Muscle of leg (tissue), 11 donors: ENCODE results near the gene SLC4A8. TPM values are rescaled to one million over a fixed set of nuclear protein-coding genes. Genes with fewer than 3 reads are reported as not detected.

ENCODE experiments used
- DNase-seq: peaks from one replicate; pipeline ENCODE4 v3.0.0; 2013
- H3K27ac ChIP-seq: one replicate; pipeline ENCODE4 v1.5.1; 2013; ENCODE audit warnings: mild to moderate bottlenecking, low read length, control low read depth
- H3K27me3 ChIP-seq: one replicate; pipeline ENCODE4 v1.6.1; 2013; ENCODE audit warnings: low read length; ENCODE audit not compliant: control insufficient read depth, insufficient read depth
- H3K36me3 ChIP-seq: one replicate; pipeline ENCODE4 v1.6.1; 2013; ENCODE audit warnings: low read length; ENCODE audit not compliant: control insufficient read depth, insufficient read depth
- H3K4me1 ChIP-seq: one replicate; pipeline ENCODE4 v1.6.1; 2013; ENCODE audit warnings: low read length; ENCODE audit not compliant: control insufficient read depth, insufficient read depth
- H3K4me3 ChIP-seq: one replicate; pipeline ENCODE4 v1.5.1; 2013; ENCODE audit warnings: low read length, control low read depth
- H3K9me3 ChIP-seq: replicated peaks from 2 replicates; pipeline ENCODE4 v1.6.1; 2013; ENCODE audit warnings: low read depth, low read length; ENCODE audit not compliant: control insufficient read depth
- WGBS: methylation state at CpG from one replicate; pipeline ENCODE4 v1.1.5; 2013; ENCODE audit warnings: missing lambda C conversion rate; ENCODE audit not compliant: insufficient coverage; 5-methylcytosine and 5-hydroxymethylcytosine counted together
- polyA plus RNA-seq, 8 donors: library from polyadenylated mRNA; unstranded; fragments of 120-200 nt; gene quantifications; one replicate each; pipeline versions ENCODE4 v1.2.1 to v1.2.3, GENCODE V29; 2013; ENCODE audit warnings: inconsistent platforms in 1 of 8, low replicate concordance in 1 of 8; ENCODE audit not compliant: insufficient read length in 8 of 8, insufficient read depth in 1 of 8
- total RNA-seq: library from RNA; stranded (reverse); fragments of 120-200 nt; gene quantifications from one replicate; pipeline ENCODE4 v1.2.4, GENCODE V29; 2013

The SLC4A8 gene
- total and polyA plus RNA-seq, 9 donors = 0.80 to 1.2 (median 0.98) TPM

DNA sequence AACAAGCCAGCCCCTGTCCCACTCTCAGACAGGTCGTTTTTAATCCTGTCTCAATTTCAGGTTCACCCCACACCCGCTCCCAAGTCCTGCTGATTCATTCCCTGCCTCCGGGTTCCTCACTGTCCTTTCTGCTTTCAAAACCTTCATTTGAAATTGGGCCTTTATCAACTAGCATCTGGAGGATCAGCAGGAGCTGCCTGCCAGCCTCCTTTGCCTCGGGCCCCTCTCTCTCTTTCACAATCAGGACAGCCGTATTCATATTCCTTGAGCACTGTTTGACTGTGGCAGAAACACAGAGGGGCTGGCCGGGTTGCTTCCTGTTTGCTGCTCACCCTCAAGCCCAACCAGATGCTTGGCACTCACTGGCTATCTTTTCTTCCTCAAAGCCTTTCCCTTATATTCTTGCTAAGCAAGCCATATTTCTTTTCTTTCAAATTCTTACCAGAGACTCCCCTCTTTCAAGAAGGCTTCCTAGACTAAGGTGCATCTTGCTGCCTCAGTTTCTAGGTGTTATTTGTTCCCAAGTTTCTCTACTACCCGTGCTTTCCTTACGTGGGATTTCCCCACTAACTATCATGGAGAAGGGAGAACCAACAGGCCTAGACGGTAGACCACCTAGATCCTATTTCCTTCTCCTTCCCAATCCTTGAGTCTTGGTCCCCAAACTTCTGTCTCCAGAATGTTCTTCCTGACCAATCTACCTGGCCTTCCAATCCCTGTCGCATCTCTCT is 36.4 kb upstream of the SLC4A8 start:
- 18% methylated on average over 6 of the region's 10 CpGs for WGBS
- no peak overlapping the region for H3K27ac ChIP-seq
- DNase-seq = peak; percentile 51

GRCh38 chr12:51388846-51389245 is 35.8 kb upstream of the SLC4A8 start:
- WGBS = 97% methylated on average over 5 of the region's 5 CpGs
- no peaks in the 10 kb centered on the region for H3K36me3 ChIP-seq
- peaks cover 46% of the 10 kb centered on the region for H3K27me3 ChIP-seq
- no peak for DNase-seq
- H3K4me3 ChIP-seq = no peak overlapping the region
- H3K27ac ChIP-seq = no peak overlapping the region
- peaks cover 10% of the 10 kb centered on the region for H3K4me1 ChIP-seq
- no peaks in the 10 kb centered on the region for H3K9me3 ChIP-seq

More for the DNA sequence above, 36.4 kb upstream of the SLC4A8 start:
- Histone ChIP-seq H3K36me3 (no peaks in the 10 kb centered on the region), H3K9me3 (no peaks in the 10 kb centered on the region), H3K27me3 (peaks cover 40% of the 10 kb centered on the region), H3K4me3 (no peak overlapping the region), H3K4me1 (peaks cover 10% of the 10 kb centered on the region)

DNA sequence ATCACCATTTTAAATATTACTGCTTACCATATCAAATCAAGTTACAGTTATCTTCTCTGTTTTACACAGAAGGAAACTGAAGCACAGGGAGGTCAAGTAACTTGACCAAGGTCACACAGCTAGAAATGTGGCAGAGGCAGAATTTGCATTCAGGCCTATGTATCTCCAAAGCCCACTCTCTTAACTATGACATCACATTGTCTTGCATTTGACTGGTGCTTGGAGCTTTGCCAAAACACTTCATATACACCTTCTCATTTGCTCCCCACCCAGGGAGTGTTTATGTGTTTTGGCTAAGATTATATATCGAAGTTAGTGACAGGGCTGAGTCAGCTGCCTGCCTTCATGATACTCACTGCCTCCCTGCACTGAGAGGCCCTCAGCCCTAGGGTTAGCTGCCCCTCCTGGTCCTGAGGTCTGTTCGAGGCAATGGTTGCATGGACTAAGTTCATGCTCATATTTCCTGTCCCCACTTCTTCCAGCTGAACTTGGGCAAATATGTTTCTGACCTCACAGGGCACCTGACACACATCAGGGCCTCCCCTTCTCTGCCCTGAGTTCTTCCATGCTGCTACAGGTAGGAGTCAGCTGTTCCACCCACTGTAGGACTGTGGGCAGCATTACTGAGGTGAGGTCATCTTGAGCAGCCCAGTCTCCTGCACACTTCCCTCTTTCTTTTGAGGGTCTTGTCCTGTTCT is 35.2 kb upstream of the SLC4A8 start:
- Histone ChIP-seq H3K4me3 (no peak overlapping the region), H3K27ac (no peak overlapping the region), H3K27me3 (peaks cover 52% of the 10 kb centered on the region), H3K4me1 (peaks cover 10% of the 10 kb centered on the region), H3K36me3 (no peaks in the 10 kb centered on the region), H3K9me3 (no peaks in the 10 kb centered on the region)
- no peak for DNase-seq
- 45% methylated on average over 1 of the region's 2 CpGs for WGBS

DNA sequence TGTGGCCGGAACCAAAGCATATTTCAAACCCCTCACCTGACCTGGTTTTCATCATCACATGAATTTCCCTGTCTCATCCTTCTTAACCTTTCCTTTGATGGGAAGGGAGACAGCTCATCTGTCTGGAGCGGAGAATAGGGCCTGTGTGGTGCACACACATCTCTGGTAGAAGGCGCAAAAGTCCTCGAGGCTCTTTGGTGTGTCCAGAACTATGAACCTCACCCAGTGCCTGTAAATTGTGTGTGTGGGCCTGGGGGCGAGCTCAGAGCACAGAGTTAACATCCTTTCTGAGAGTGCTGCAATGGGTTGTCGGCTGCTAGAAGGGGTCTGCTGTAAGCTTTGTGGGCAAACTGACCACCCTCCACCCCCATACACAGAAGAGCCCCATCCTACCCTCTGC is 34.2 kb upstream of the SLC4A8 start:
- peaks cover 10% of the 10 kb centered on the region for H3K4me1 ChIP-seq
- no peak overlapping the region for H3K27ac ChIP-seq
- WGBS = 83% methylated on average over 3 of the region's 6 CpGs
- H3K4me3 ChIP-seq = no peak overlapping the region
- no peaks in the 10 kb centered on the region for H3K36me3 ChIP-seq
- DNase-seq = no peak
- peaks cover 55% of the 10 kb centered on the region for H3K27me3 ChIP-seq
- H3K9me3 ChIP-seq = no peaks in the 10 kb centered on the region

DNA sequence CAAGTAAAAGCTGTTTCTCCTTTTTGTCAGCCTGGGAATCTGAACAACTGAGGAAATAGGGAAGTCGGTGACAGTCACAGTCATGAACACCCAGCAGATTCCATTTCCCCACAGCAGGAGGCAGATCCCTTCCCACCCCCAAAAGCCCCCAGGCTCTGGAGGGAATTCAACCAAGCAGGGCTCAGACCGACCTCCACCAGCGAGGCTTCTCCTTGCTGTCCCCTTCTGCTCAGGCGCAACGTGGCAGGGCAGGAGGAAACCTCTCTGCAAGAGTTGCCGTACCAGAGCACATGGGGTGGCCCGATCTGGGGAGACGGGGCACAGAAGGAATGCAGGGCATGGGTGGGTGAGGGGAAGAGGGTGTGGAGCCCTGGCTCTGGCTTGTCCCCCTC is 33.7 kb upstream of the SLC4A8 start:
- Histone ChIP-seq H3K27ac (no peak overlapping the region), H3K4me3 (peak overlapping the region; percentile 38), H3K36me3 (no peaks in the 10 kb centered on the region), H3K4me1 (peaks cover 10% of the 10 kb centered on the region), H3K27me3 (peaks cover 56% of the 10 kb centered on the region), H3K9me3 (no peaks in the 10 kb centered on the region)
- no CpG with 5 or more reads among the region's 8 CpGs for WGBS
- DNase-seq = peak; percentile 38

DNA sequence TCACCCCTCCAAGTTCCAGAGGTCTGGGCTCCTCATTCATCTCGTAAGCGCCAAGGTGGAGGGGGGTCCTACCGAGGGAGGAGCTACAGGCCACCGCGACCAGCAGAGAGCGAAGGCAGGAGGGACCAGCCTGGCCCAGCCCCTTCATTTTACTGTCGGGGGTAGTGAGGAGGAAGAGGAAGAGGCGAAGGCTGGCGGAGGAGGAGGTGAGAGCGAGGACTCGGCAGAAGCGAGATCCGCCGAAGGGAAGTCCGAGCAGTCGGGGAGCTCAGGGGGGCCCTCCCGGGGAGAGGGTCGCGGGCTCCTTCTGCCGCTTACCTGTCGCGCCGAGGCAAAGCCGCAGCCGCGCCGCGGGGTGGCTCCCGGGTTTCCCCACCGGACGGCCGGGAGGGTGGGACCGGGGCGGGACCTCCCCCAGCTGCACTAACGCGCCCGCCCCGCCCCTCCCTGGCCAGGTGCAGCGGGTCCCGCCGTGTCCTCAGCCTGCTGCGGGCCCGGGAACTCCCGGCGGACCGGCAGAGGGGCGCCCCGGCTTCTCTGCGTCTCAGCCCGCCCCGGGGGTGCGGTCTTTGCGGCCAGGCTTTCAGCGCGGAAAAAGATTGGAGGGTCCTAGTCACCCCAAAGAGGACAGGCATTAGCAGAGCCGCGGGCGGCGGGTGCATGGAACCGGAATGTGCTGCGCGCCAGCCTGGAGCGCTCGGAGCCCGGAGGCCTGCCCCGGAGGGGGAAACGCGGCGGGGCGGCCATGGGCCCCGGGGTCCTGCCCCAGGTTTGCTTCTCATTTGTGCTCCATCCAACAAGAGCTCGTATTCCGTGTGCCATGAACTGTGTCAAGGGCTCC is 33.1 kb upstream of the SLC4A8 start, which contains the start of gene GALNT6:
TSS of gene GALNT6 (minus strand) at position 124 of the 841 bp plus-strand sequence. CDS start 11,625 bp downstream, outside the sequence.
- peaks cover 10% of the 10 kb centered on the region for H3K4me1 ChIP-seq
- under 1% methylated on average over 69 of the region's 73 CpGs for WGBS
- H3K27me3 ChIP-seq = peaks cover 51% of the 10 kb centered on the region
- H3K27ac ChIP-seq = no peak within 1 kb of the TSS
- peak within 1 kb of the TSS; percentile 38 for H3K4me3 ChIP-seq
- DNase-seq = peak; percentile 17
- H3K36me3 ChIP-seq = no peaks in the 10 kb centered on the region
- no peaks in the 10 kb centered on the region for H3K9me3 ChIP-seq

GRCh38 chr12:51392556-51393237 is 31.9 kb upstream of the SLC4A8 start:
- WGBS = 31% methylated on average over 15 of the region's 22 CpGs
- no peak for DNase-seq
- Histone ChIP-seq H3K27me3 (peaks cover 52% of the 10 kb centered on the region), H3K27ac (no peak overlapping the region), H3K36me3 (no peaks in the 10 kb centered on the region), H3K4me1 (peaks cover 10% of the 10 kb centered on the region), H3K9me3 (no peaks in the 10 kb centered on the region), H3K4me3 (no peak overlapping the region)

GRCh38 chr12:51393676-51394545 is 30.7 kb upstream of the SLC4A8 start:
- H3K36me3 ChIP-seq = no peaks in the 10 kb centered on the region
- H3K4me1 ChIP-seq = peaks cover 10% of the 10 kb centered on the region
- no peak overlapping the region for H3K4me3 ChIP-seq
- H3K27me3 ChIP-seq = peaks cover 56% of the 10 kb centered on the region
- 80% methylated on average over 13 of the region's 14 CpGs for WGBS
- no peaks in the 10 kb centered on the region for H3K9me3 ChIP-seq
- H3K27ac ChIP-seq = no peak overlapping the region
- DNase-seq = no peak
